Sigmoid colon (tissue), 7 donors: Measurements from ENCODE around the gene NHS. TPM values are rescaled to one million over a fixed set of nuclear protein-coding genes. Genes with fewer than 3 reads are reported as not detected.

Experiments
- DNase-seq: peaks from one replicate; pipeline ENCODE4 v3.0.0-alpha.2; 2019
- H3K27ac ChIP-seq, 4 donors: fragments of 200-600 bp; sonication (generic); one replicate each; pipeline ENCODE4 v1.5.1; 2016 to 2019; ENCODE audit warnings: mild to moderate bottlenecking in 1 of 4
- H3K27me3 ChIP-seq, 3 donors: fragments of 200-600 bp; sonication (generic); one replicate each; pipeline ENCODE4 v1.5.1; 2019; ENCODE audit warnings: mild to moderate bottlenecking in 1 of 3
- H3K36me3 ChIP-seq, 4 donors: fragments of 200-600 bp; sonication (generic); one replicate each; pipeline ENCODE4 v1.5.1; 2016 to 2019
- H3K4me1 ChIP-seq, 4 donors: fragments of 200-600 bp; sonication (generic); one replicate each; pipeline ENCODE4 v1.5.1; 2017 to 2019
- H3K4me3 ChIP-seq, 4 donors: fragments of 200-600 bp; sonication (generic); one replicate each; pipeline ENCODE4 v1.5.1; 2017 to 2019; ENCODE audit warnings: mild to moderate bottlenecking in 2 of 4, moderate library complexity in 1 of 4
- H3K9me3 ChIP-seq, 4 donors: fragments of 200-600 bp in 3 of 4; sonication (generic) in 3 of 4; one replicate each; pipeline versions ENCODE4 v1.5.1 to v1.6.1; 2013 to 2019
- CTCF ChIP-seq, 4 experiments: fragments of 450-650 bp in 3 of 4; fragments of 200-600 bp in 1 of 4; IDR thresholded peaks; one replicate each; pipeline ENCODE4 v1.5.1; 2016 to 2019; ENCODE audit warnings: antibody characterized with exemption in 4 of 4, mild to moderate bottlenecking in 3 of 4, moderate library complexity in 2 of 4
- EP300 ChIP-seq, 4 donors: sonication (generic); formaldehyde crosslinking; IDR thresholded peaks; one replicate each; pipeline ENCODE4 v1.6.1; 2017; ENCODE audit warnings: antibody characterized with exemption in 4 of 4
- POLR2A ChIP-seq, 2 donors: fragments of 450-650 bp; IDR thresholded peaks; one replicate each; pipeline ENCODE4 v1.6.1; 2016; ENCODE audit warnings: antibody characterized with exemption in 2 of 2, mild to moderate bottlenecking in 2 of 2, moderate library complexity in 2 of 2
- POLR2AphosphoS5 ChIP-seq, 4 donors: sonication (generic); formaldehyde crosslinking; IDR thresholded peaks; one replicate each; pipeline ENCODE4 v1.6.1; 2017; ENCODE audit warnings: antibody characterized with exemption in 4 of 4
- WGBS, 2 donors: extraction: QIAGEN DNeasy Blood & Tissue Kit; methylation state at CpG; one replicate each; pipeline ENCODE4 v1.1.7; 2013; 5-methylcytosine and 5-hydroxymethylcytosine counted together
- intact Hi-C: fragments of 100-400 bp; cut with DNase I; formaldehyde crosslinking; loops from one replicate; pipeline ENCODE4 v1.15.1; 2023
- polyA plus RNA-seq, 3 donors: library from polyadenylated mRNA; stranded (reverse); fragments of 200-250 nt; gene quantifications; one replicate each; pipeline ENCODE4 v1.2.3, GENCODE V29; 2013
- total RNA-seq, 4 donors: library from RNA; depleted of rRNA; stranded (reverse); fragments of >200 nt; gene quantifications; one replicate each; pipeline ENCODE4 v1.1.0, GENCODE V29; 2016
- donor health status: healthy with polysubstance abuse.
- donor health status: Bipolar disorder and iron deficiency.
- donor health status: healthy.

Gene NHS
- total and polyA plus RNA-seq, 7 donors, result under 0.01 to 22.7 (median 9.3) TPM

- DNase-seq, result no peak
- no peaks in the 10 kb centered on the region for H3K27me3 ChIP-seq
- H3K4me1 ChIP-seq, result peaks cover 0 to 13% (median 0%) of the 10 kb centered on the region in 4 donors
- H3K9me3 ChIP-seq, result no peaks in the 10 kb centered on the region
- no peak overlapping the region for H3K4me3 ChIP-seq
- TF ChIP-seq EP300 (IDR thresholded peaks at IDR 0.05) (no peak), CTCF (IDR thresholded peaks at IDR 0.05) (no peak), POLR2AphosphoS5 (IDR thresholded peaks at IDR 0.05) (no peak), POLR2A (IDR thresholded peaks at IDR 0.05) (no peak)
- H3K36me3 ChIP-seq, result no peaks in the 10 kb centered on the region
- intact Hi-C loops, result no loop called here
- WGBS, 2 donors, result 97 to 98% methylated on average over 3 of the region's 3 CpGs
- no peak overlapping the region for H3K27ac ChIP-seq
Observed at GRCh38 chrX:17631647-17632046, 256.6 kb downstream of the NHS start.

GRCh38 chrX:17632942-17633341, 257.9 kb downstream of the NHS start:
- H3K9me3 ChIP-seq, result no peaks in the 10 kb centered on the region
- 24 to 37% methylated on average over 3 of the region's 3 CpGs for WGBS, 2 donors
- H3K36me3 ChIP-seq, result no peaks in the 10 kb centered on the region
- H3K27ac ChIP-seq, result no peak overlapping the region
- TF ChIP-seq POLR2A (IDR thresholded peaks at IDR 0.05), result no peak
- TF ChIP-seq POLR2AphosphoS5 (IDR thresholded peaks at IDR 0.05), result no peak
- no peak for TF ChIP-seq CTCF (IDR thresholded peaks at IDR 0.05)
- TF ChIP-seq EP300 (IDR thresholded peaks at IDR 0.05), result no peak
- H3K4me1 ChIP-seq, result peaks cover 0 to 13% (median 0%) of the 10 kb centered on the region in 4 donors
- H3K27me3 ChIP-seq, result no peaks in the 10 kb centered on the region
- intact Hi-C loops, result no loop called here
- DNase-seq, result no peak
- H3K4me3 ChIP-seq, result no peak overlapping the region

GRCh38 chrX:17633546-17633945, 258.5 kb downstream of the NHS start:
- no peak overlapping the region for H3K27ac ChIP-seq

GRCh38 chrX:17634542-17635207, 259.7 kb downstream of the NHS start:
- Histone ChIP-seq H3K36me3 (no peaks in the 10 kb centered on the region), H3K27me3 (peaks cover 0 to 2% (median 0%) of the 10 kb centered on the region in 3 donors), H3K4me3 (no peak overlapping the region), H3K9me3 (no peaks in the 10 kb centered on the region), H3K27ac (no peak overlapping the region), H3K4me1 (peaks cover 0 to 8% (median 2%) of the 10 kb centered on the region in 4 donors)
- 20 to 73% methylated on average over 9 of the region's 9 CpGs for WGBS, 2 donors
- DNase-seq, result no peak
- TF ChIP-seq POLR2A (IDR thresholded peaks at IDR 0.05) (no peak), POLR2AphosphoS5 (IDR thresholded peaks at IDR 0.05) (no peak), EP300 (IDR thresholded peaks at IDR 0.05) (no peak), CTCF (IDR thresholded peaks at IDR 0.05) (no peak)
- intact Hi-C loops, result no loop called here

More at GRCh38 chrX:17633546-17633945, 258.5 kb downstream of the NHS start:
- Histone ChIP-seq H3K9me3 (no peaks in the 10 kb centered on the region), H3K4me3 (no peak overlapping the region), H3K27me3 (no peaks in the 10 kb centered on the region), H3K36me3 (no peaks in the 10 kb centered on the region), H3K4me1 (peaks cover 0 to 13% (median 0%) of the 10 kb centered on the region in 4 donors)
- intact Hi-C loops, result no loop called here
- WGBS, 2 donors, result 23 to 70% methylated on average over 2 of the region's 2 CpGs
- no peak for TF ChIP-seq EP300 (IDR thresholded peaks at IDR 0.05)
- no peak for TF ChIP-seq POLR2AphosphoS5 (IDR thresholded peaks at IDR 0.05)
- TF ChIP-seq POLR2A (IDR thresholded peaks at IDR 0.05), result no peak
- TF ChIP-seq CTCF (IDR thresholded peaks at IDR 0.05), result no peak
- DNase-seq, result no peak
